DMS153 treated with DMSO at 0.1 percent for 48 hours (cell line): Measurements from ENCODE around the gene BCL2.

Experiments used
- DNase-seq: peaks from one replicate; lab custom pipeline; 2025; ENCODE audit not compliant: unreplicated experiment; lab: John Stamatoyannopoulos, UW

The BCL2 gene

DNA sequence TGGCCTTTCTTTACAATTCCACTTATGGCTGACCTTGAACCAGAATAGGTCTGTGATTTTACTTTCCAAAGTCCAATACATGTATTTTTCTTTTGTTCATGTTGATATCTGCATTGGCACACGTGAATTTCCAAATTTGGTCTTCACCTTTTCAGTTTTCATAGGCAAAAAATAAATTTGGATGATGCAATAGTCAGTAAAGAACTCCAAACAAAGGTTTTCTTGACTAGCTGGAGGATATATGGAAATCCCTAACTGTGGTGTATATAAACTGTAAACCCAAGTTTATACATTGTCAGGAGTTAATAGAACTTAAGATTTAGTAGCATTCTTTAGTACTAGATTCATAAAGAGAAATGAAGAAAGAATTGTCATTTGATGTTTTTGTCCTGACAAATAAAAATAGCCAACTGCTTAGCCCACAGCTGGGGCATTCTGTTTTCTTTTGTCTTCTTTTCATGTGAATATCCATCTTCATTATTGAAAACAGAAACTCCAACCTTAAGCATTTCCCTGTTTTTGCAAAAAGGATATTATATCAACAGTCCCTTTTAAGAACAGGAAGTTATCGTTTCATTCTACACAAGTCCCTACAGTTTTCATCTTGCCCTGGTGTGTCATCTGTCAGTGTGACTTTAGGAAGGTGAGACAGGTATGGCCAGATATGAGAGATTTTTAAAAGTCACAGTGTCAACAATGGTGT lies 132.9 kb downstream of the BCL2 start:
- no peak for DNase-seq

DNA sequence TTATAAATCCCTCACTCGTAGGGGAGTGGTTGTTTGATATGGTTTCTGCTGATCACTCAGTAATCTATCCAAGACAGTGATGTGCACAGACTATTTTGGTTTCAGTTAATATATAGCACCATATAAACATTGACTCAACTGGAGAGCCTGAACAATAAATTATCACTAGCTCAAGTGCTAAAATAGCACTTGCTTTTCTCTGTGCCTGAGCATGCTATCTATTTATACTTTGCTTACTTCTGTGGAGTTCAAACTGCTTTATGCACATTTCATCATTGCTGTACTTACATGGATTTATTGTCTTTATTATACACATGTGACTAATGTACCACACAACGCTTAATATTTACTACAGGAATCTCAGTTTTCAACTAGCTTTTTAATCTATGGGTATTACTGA lies 133.6 kb downstream of the BCL2 start:
- DNase-seq = peak; percentile 53

DNA sequence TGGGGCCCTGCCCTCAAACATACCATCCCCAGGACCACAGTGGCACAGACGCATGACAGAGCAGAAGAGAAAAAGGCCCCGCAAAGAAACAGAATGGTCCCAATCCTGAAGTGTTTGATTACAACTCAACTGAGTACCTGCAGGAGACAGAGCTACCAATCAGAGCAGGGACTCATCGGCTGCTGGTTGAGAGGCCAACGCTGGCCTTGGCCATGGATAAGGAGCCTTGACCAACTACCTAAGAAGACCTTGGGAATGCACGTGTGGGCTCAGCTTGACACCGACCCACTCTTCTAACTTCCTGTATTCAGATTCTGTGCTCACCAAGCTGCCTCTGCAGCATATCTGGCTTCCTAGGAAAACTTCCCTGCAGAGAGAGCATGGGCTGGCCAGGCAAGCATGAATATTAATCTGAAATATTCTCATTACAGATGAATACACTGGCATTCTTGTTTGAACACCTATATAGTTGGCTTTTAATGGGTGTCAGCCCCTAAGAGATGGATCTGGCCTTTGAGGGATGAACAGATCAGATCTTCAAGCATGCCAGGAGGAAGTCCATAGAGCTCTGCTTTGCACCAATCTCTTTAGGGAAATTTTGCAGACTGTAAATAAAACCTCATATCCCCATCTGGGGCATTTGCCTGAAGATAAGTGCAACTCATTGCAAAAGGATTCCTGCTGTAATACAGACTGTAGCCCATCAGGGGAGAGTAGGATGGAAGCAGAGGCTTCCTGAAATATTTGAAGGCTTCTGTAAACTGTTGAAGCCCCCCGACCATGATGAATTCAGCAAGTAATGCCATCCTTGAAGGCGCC lies 135.4 kb downstream of the BCL2 start:
- DNase-seq = no peak

DNA sequence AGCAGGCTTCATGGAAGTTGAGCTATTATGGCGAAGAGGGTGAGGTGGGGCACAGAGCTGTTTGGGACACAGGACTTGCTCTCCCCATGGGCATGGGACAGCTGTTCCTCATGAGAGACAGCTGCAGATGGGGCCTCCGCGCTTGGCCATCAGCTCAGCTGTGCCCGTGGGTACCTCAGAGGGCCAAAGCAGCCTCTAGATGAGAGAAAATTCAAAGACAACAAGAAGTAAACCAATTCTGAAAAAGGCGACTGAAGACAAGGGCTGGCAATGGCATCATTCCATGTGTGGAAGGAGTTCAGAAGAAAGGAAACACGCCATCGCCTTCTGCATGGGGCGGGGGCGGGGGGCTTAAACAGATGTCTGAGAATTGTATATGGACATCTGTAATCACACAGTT lies 136.2 kb downstream of the BCL2 start:
- DNase-seq = no peak

DNA sequence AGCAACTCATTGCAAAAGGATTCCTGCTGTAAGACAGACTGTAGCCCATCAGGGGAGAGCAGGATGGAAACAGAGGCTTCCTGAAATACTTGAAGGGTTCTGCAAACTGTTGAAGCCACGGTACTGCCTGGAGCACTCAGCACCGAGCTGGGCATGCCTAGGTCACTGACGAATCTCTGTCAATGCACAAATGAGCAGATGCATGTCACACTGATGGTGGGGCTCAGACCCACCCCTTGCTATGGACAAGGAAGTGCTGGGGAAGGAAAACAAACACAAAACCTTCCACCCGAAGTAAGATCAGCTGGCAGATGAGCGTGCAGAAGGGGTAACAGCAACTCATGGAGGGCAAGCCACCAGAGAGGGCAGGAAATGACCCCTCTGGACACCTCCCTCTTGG lies 136.7 kb downstream of the BCL2 start:
- no peak for DNase-seq

DNA sequence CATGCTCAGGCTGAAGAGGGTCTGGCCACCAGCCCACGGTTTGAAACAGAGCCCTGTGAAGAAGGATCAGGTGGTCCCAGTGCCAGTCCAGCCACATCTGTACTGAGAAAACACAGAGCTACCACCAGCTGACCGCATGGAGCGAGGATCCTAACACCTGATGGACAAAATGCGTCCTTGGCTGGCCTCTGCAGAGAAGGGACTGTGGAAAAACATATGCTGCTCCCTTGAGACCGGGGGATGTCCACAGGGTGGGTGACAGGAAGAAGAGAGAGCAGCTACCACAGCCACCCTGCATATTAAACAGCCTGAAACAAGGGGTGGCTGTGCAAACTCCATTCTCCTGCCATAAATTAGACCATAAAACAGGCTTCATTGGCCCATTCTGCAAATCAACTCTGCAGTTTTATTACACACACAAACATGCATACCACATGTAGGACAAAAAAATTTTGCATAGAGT lies 137.2 kb downstream of the BCL2 start:
- DNase-seq = no peak

DNA sequence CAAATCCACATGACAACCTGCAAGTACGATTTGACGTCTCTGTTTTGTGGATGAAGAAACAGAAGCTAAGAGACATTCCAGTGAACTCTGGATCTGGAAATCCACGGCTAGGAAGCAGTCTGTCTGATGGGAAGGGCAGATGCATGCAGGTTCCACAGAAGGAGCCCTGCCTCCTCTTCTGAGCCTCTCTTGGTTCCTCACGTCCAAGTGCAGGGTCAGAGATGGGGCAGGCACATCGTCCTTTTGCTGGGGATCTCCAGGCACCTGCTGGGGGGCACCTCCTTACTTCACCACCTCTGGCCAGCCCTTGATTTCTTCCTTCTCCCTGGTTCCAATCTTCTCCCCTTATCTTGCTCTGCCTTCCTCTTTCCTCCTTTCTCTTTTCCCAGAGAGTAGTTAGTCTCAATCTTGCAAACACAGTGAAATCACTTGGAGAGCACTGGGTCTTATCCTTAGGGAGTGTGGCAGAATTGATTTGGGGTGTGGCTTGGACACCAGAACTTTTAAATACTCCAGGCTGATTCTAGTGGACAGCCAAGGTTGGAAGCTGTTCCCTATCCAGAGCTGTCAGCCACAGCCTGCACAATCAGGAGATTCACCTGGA lies 137.8 kb downstream of the BCL2 start:
- DNase-seq = no peak

DNA sequence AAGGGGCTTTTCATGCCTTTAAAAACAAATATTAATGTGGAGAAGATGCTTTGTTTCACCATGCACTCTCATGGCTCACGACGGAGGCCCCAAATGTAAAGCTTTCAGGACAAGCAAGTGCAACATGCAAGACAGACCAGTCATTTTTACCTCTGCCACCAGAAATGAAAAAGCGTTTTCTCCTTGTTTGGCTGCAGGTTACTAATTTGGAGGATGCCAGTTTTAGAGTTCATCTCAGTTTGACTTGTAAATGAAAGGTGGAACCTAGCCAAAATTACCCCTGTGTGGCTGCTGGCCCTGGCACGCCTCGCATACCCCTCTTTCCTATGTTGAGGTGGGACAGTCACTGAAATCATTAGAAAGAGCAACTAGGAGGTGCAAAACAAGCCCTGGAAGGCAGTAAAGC lies 138.6 kb downstream of the BCL2 start:
- no peak for DNase-seq

DNA sequence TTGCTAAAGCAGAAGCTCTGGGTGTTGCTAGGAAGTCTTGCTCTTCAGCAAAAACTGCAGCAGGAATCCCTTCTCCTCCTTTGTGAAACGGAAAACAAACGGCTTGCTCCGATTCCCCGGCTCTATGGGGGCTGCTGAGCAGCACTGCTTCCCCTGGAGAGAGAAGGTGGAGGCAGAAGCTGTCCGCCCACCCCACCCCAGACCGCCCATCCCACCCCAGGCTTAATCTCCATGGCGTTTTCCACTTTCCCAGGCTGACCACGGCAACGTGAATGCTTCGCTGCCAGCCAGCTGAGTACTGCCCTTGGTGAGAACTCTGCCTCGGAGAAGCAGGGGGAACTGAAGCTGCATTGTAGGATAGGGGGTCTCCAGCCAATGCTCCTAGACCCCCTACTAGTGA lies 139.2 kb downstream of the BCL2 start:
- no peak for DNase-seq

DNA sequence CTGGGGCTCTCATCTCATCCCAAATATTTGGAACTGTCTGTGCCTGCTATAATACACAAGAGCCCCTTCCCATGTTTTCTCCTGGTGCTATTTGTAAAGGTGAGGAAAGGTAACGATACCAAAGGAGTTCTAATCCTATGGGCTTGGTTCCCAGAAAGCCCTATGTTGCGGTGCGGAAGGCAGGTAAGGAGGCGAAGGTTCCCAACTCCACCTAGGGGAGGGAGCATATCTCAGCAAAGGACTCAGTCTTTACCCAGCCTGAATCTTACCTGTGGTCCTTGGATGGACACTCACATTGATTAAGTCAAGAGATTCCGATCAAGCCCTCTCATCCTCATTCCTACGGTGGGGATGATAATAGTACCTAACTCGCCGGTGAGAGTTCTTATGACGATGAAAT lies 140.1 kb downstream of the BCL2 start:
- DNase-seq = no peak

DNA sequence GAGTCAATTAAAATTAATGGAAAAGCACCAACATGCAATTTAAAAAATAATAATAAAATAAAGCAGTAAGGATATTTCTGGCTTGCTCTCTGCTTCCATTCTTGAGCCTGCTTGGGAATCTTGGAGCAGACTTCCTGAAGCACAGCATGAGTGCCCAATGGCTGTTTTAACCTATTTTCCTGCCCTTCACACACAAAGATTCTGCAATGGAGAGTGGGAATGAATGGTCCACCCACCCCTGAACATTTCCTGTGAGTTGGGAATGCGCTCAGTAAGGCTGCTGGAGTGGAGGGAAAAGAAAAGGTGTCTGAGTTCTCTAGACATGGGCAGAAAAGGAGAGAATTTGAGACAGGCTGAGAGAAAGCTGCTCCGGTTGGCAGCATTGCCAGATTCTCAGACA lies 140.6 kb downstream of the BCL2 start:
- no peak for DNase-seq

DNA sequence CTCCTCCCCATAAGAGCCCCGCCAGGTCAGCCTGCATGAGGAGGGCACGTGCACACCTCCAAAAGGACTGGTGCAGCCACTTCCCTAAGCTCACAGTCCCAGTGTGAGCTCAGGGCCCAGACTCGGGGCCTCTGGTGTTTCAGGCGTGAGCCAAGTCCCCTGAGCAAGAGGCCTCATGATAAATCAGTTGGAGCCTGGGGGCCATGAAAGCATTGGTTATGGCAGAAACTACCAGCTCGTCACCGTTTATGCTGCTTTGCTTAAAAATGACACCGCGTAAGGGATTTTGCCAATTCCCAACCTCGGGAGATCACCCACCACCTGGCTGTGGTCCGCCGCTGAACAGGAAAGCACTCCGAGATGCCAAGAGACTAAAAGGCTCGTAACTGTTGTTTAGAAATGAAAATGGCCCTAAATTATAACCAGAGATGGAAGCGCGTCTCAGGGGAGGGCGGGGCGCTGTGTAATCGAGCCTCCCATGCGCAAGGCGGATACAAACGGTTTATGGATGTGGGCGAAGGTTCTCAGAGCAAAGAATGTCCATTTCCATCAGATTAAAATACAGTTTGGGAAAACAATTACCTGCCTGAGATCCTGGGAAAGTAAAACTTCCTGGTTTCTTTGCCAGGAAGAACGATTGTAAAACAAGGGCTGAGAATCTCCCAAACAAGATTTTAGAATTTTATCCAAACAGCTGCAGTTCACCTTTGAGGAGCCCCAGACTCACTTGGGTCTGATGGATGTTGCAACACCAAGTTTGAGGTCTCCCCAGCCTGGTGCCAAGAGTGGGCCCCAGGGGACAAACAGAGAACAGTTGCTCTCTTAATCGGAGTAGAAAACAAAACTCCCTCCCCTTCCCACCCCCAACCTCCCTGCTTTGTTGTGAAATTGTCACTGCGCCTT lies 141.4 kb downstream of the BCL2 start:
- peak; percentile 59 for DNase-seq

DNA sequence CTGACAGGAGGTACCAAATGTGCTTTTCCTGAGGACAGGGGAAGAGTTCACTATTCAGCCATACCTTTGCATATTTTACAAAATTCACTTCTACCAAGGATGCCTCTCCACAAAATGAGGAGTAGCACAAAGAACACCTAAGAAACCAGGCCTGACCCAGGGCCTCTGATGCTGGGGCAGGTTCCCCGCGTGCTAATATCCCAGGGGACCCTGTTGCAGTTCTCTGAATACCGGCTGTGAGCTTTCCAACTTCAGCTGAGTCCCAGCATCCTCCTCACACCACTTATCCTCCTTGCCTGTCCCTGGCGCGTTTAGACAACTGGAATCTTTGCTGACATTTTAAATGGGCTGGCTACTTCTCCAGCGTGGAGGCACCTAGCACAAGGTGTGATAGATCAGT lies 142.3 kb downstream of the BCL2 start:
- no peak for DNase-seq

DNA sequence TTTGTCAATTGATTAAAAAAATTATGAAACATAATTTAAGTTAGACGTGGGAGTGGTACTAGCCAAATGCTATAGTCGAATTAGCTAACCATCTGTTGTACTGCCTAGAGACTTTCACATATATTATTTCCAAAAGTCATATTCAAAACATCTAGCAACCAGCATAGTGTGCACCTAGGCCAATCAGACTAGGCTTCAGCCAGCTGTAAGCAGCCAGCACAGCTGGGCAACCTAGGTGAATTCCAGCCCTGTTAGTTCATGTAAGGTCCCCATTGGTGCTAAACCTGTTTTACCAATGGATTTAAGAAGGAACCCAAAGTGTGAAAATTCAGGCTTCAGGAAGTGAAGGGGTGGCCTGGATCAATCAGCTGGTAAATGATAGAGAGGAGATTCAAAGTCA lies 144.3 kb downstream of the BCL2 start:
- DNase-seq = no peak

DNA sequence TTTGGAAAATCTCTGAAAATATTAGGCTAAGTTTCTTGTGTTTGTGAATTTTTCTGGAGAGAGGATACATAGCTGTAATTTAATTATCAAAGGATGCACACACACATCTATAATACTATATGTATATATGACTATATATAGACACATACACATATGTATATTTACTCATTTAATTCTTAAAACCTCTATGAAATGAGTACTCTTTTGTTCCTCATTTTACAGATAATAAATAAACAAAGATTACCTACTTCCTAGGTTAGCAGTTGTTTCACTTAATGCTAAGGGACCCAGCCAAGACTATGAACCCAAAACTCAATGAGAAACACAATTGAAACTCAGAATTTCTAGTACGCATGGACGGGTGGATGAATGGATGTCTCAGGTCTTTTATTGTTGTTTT lies 145.6 kb downstream of the BCL2 start:
- no peak for DNase-seq

DNA sequence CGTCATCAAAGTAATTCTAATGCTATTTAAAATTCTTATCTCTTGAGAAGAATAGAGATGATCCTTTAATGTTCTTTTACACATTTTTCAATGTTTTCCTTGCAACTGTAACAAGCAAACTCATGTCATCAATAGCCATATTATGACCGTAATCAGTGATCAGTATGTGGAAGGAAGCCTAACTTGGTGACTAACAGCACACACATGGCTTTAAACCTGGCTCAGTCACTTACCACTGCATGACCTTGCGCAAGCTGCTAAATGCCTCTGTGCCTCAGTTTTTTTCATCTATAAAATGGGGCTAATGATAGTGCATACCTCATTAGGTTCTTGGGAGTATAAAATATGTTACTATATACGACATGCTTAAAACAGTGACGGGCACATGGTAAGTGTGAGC lies 149.7 kb downstream of the BCL2 start:
- DNase-seq = no peak

DNA sequence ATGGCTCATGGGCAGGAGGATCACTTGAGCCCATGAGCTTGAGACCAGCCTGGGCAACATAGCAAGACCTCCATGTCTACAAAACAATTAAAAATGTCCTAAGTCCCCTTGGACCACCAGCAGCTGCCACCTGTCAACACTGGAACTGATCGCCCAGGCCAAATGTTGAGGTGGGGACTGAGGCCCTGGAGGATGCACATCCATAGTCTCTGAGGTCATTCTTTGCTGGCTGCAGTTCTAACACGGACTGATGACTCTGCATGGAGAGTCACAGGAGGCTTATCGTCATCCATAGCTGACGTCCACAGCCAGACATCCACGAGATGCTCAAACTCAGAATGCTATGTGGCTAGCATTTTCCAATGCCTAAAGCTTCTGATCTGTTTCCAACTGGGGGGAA lies 151.3 kb downstream of the BCL2 start:
- no peak for DNase-seq

DNA sequence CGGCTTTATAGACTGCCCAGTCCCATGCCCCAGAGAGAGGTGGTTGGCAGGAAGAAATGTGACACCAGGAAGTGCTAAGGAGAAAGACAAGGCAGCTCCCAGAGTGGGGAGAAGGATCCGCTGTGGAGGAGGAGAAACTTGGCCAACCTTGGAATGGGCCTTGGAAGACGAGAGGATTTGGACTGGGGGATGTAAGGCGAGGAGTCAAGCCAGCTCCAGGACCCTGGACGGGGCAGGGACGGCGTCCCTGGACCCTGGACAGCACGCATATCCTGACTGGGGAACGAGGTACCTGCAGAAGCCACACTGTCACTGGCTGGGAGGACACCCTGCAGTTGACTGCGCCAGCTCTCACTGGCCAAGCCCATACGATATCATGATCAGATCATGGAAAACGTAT lies 153.4 kb downstream of the BCL2 start:
- DNase-seq = no peak

DNA sequence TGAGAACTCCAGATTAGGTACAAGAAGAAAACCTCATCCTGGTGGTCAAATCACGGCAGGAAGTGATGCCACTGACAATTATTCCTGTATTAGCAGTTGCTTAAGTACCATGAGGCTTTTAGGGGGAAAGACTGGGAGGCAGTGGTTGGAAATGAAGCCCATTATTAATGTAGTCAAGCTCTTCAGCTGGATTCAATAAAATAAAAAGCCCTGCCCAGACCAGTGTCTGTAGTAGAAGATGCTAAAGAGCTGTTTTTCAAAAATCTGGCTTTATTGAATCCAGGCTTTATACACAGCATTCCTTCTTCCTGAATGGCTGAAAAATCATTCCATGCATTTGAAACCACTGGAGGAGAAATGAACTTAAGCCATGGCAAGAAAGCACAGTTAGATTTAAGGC lies 155.2 kb downstream of the BCL2 start:
- DNase-seq = no peak

DNA sequence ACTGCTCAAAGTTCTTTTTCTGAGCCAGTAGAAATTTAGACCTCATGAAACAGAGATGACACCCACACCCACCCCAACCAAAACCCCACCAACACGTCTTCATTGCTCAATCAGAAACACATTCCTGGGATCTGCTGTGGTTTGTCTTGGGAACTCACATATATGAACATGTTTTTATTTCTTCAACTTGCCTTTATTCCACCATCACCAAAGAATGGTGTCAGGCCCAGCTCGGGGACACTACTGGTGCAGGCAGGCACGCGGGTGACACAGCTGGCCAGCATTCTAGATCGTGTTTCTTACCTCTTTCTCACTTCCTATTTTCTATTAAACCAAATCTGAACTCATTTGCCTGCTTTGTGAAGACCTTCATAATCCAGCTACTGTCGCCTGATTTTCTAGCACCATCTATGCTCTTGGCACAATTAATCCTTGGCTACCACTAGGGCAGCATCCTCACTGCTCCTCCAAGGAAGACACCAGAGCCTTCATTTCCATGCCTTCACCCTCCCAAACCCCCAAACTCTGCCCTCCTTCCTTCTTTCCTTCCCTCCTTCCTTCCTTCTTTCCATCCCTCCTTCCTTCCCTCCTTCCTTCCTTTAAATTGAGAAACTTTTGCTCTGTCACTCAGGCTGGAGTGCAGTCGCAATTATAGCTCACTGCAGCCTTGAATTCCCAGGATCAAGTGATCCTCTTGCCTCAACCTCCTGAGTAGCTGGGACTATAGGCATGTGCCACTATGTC lies 157.1 kb downstream of the BCL2 start:
- no peak for DNase-seq
